HG03108 (cell line): ENCODE results near the gene PZP.
A peak's percentile ranks its signal among the peaks of the same experiment; 100 is the strongest.

ENCODE experiments used
- ATAC-seq: cut with Tn5 transposase; IDR thresholded peaks from one replicate; pipeline ENCODE4 v1.9.1; 2021; ENCODE audit warnings: moderate library complexity; ENCODE audit not compliant: unreplicated experiment

PZP gene

DNA sequence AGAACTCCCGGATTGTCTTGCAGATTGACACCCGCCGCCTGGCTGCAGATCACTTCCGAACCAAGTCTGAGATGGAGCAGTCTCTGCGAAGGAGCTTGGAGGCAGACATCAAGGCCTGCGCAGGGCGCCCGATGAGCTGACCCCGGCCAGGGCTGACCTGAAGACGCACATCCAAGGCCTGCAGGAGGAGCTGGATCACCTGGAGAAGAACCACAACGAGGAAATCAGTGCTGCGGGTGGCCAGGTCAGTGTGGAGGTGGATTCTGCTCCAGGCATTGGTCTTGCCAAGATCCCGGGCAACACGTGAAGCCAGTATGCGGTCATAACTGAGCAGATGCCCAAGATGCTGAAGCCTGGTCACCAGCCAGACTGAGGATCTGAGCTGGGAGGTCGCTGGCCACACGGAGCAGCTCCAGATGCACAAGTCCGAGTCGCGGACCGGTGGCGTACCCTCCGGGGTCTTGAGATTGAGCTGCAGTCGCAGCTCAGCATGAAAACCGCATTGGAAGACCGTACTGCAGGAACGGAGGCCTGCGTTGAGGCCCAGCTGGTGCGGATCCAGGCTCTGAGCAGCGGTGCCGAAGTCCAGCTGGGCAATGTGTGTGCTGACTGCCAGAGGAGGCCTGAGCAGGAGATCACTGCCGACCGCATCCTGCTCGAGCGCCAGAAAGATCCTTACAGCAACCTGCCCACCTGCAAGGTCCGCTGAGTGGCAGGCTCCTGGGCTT is 80.1 kb downstream of the PZP start:
- ATAC-seq = no peak

DNA sequence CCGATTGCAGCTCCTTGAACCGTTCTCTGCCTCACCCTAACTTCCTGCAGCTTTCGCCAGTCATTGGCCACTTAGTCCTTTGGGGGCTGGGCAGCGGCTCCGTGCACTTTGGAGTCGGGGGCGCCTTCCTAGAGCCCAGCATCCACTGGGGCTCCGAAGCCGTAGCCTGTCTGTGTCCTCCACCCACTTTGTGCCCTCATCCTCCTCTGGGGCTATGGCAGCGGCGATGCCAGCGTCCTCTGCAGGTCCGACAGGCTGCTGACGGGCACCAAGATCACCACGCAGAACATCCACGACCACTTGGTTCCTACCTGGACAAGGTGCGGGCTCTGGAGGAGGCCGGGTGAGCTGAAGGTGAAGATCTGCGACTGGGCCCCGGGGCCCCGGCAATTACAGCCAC is 80.7 kb downstream of the PZP start:
- ATAC-seq = no peak

DNA sequence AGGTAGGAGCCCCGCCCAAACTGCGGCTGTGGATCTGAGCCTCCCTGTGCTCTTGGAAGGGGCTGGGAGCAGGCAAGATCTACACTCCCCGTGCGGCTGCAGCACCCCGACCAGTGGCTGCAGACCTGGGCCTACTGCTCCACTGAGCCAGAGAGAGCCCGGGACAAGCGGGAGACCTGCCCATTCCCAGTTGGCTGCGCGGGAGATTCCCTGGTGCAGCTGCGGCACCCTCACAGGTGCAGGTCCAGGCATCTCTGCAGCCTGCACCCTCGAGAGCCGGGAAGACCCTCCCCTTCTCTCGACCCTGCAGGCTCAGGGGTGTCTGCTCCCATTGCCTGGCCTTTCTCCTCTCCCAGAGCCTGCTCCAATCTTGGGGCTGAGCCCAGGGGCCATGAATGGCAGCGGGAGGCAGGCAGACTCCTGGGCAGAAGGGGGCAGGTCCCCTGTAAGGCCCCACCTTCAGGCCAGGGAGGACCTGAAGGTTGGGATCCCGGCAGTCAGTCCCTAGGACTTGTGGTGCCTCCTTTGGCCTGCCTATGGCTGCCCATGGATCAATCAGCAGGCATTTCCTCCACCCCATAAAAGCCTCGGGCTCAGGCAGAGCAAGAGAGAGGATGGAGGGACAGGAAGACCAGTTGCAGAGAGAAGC is 83.7 kb downstream of the PZP start:
- ATAC-seq = no peak

DNA sequence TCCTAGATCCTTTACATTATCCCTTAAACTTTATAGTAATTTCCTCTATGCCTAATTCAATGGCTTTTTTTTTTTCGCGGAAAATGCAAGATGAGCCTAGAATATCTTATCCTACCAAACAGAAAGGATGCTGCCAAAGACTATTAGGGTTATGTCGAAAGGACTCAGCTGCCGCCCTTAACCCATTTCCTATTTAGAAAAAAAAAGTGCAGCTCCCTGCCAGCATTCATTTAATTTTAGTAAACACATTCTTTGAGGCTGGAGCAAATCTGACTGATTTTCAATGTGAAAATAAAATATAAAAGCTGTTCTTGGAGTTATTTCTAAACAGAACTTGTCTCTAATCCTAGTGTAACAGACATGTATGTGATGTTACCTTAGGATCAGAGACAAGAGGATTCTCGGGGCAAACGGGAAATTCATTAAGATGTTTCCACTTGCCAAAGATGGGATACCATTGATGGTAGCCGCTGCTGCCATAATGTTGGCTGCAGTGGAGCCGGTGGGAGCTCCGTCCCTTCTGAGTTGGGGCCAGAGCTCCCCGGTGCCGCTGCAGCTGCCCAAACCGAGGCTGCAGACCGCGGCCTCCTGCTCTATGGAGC is 84.3 kb downstream of the PZP start:
- ATAC-seq = no peak

DNA sequence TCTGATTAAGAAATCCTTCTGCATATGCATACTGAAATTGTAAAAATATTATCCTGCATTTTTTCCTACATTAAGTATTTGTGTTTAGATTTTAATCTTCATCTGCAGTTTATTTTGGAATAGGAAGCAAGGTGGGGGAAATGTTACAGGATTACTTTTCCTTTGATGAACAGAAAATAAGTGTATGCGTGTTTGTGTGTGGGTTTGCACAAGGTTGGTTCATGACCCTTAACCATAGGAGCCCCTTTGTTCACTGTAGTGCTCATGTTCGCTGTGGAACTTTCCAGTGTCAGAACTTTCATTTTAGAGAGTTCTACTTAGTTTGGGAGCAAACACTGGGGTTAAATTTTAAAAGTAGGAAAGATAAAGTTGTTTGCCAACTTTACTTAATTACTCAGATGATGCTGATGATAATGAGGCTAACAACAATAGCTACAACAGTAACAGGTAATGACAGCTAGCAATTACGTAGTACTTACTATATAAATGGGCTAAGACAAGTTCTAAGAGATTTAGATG is 86.0 kb downstream of the PZP start:
- ATAC-seq = no peak

DNA sequence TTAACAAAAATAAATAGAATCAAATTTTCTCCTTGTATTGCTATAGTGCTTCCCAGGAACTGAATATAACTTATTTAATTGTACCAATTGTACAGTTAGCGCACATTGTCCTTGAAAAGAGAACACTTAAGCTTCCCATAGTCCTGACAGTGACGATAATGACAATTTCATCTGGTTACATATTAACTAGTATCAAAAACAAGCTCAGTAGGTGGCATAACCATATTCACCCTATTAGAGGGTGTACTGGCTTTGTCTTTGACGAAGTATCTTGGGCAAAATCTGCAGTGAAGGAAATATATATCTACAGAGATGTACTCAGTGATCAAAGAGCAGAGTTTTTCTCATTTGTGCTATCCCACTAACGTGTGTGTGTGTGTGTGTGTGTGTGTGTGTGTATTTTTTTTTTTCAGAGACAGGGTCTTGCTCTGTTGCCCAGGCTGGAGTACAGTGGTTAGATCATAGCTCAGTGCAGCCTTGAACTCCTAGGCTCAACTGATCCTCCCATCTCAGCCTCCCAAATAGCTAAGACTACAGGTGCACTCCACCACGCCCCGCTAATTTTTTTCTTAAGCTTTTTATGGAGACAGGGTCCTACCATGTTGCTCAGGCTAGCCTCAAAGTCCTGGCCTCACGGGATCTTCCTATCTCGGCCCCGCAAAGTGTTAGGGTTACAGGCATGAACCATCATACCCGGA is 87.6 kb downstream of the PZP start:
- no peak for ATAC-seq

DNA sequence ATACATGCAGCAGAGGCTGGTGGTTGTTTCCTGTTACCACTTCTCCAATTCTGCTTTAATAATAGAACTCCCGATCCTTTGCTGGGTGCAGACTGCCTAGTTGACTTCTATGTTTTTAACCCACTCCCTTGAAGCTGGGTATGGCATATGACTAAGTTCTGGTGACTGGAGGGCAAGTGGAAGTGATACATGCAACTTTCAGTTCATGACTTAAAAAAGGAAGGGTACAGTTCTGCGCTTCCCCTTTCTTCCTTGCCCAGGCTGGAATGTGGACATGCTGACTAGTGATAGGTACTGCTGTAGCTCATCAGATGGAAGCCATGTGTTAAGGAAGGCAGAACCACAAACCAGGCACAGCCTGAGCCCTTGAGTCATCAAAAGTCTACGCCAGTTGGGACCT is 90.0 kb downstream of the PZP start:
- peak; percentile 80 for ATAC-seq

DNA sequence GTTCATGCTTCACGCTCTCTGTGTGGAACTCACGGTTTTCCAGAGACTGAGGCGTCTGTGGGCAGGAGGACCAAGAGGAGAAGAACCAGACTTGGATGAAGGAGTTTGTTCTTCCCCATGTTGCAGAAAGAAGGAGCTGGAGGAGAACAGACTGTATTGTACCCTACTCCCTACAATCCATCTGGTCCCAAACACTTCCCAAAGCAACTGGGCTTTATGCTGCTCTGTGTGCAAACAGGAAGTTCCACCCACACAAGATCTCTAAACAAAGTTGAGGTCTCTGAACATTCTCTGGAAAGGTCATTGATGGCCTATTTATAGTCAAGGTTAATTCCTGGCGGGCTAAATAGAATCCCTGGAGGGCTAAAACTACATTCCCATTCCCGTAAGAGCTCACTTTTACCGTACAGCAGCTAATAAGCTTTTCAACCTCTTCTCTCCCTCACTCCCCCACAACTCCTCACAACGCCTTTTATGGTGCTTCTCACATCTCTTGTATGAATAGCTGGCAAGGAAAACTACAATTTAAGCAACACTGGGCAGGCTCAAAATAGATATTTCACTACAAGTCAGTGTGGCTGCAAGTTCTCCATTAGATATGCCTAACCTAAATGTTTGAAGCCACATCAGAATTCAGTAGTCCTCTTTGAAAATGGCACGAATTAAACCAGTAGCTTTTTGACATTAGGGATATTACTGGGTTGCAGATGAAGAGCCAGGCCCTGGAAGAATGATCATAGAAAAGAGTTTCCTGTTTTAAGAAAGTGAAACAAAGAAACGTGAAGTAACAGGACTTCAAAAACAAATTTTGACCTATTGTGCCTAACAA is 92.2 kb downstream of the PZP start, which contains the start of gene A2M:
A2M (minus strand) TSS at position 189 of the 829 bp plus-strand sequence; CDS start at position 119, 70 bp downstream.
- no peak for ATAC-seq

DNA sequence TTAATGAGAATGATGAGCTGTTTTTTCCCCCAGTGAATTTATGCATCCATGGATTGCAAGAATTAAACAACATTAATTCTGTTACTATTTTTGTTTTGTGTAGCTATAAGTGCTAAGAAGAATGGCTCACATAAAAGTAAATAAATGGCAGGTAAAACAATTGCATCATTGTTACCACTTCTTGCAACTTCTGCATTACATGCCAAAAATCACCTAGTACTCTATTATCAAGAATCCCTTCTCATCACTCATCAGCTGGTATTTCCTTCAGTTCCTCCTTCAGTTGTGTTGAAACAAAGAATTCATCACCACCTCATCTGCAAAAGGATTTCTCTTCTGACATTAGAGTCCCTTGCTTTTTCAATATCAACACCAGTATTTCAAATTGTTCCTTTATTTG is 93.2 kb downstream of the PZP start:
- no peak for ATAC-seq

DNA sequence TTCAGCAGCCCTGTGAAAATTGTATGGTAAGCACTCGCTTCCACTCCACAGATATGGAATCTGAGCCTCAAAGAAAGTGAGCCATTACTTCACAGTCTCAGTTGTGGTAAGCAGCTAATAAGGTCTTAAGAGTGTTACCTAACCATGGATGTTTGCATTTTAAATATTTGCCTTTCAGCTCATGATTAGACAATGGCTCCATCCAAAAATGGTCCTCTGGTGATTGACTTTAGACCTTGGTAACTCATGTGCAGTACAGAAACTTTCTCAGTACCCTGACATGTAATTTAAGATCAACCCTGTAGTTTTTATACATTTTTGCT is 94.2 kb downstream of the PZP start:
- ATAC-seq = no peak

DNA sequence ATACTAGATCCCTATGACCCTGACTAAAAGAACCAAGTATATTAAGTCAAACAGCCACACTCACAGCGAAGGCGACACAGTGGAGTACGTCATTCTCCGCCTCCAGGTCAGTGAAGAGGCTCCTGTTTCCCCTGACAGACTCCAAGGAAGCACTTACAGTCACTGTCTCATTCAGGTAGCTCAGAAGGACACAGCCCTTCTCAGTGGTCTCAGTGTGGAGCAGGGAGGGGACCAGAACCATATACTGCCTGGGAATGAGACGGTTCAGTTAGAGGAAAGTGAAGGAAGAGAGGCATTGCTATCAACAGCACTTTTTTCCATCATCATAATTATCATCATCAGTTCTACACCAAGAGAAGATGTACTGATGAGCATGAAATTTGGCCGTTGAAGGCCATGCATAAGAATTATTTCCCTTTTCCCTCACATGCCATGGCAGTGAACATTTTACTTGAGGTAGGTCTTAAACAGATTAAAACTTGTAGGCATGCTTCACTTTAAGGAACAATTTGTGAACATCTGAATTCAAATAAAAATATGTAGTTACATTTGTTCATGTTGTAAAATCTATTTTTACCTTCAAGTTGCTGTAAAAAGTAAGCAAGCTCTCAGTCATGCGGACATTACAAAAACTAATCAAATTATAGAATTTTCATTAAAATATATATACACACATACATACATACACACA is 94.8 kb downstream of the PZP start:
- no peak for ATAC-seq

DNA sequence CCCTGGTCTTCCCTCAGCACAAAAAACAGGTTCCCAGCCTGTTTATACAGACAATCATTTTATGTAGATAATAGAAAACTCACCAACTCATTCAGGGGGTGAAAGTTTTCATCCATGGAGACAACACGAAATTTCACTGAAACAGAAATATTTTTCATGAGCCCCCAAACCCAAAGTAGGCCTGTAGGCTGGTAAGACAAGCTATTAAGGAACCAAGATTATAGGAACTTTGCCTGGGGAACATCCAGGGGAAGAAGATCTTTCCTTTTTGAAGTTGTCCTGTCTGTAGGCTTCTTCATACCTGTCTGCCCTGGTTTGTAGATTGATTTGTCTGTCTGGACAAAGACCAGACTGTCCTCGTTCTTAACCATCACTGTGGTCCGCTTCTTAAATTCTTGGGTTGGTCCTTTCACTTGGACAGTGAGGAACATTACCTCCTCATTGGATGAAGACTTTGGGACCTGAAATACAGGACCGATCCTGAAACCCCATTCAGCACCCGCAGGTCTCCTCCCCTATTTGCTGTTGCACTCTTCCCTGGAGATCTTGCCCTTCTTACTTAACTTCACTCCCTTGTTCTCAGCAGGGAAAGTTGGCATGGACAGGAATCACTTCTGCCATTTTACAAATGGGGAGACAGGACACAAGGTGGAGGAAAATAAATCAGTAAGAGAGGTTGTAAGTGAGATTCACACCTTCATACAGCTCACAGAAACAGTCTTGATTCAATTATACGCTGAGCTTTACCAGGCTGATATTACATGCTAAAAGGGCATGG is 95.9 kb downstream of the PZP start:
- ATAC-seq = no peak

DNA sequence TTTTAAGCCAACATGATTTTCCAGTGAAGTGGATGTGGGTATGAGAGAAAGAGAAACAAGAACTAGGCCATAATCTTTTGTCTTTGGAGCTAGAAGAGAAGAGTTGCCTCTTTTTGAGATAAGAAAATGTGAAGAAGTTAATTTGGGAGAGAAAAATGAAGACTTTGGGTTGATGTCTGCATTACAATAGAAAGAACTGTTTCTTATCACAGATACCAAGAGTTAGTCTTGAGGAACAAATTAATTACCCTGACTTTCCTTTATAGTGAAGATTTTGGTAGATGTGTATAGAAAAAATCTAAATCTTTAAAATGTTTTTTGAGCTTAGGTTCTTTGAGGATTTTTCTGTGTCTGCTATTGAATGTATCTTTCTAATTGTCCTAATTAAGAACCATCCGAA is 96.7 kb downstream of the PZP start:
- no peak for ATAC-seq

DNA sequence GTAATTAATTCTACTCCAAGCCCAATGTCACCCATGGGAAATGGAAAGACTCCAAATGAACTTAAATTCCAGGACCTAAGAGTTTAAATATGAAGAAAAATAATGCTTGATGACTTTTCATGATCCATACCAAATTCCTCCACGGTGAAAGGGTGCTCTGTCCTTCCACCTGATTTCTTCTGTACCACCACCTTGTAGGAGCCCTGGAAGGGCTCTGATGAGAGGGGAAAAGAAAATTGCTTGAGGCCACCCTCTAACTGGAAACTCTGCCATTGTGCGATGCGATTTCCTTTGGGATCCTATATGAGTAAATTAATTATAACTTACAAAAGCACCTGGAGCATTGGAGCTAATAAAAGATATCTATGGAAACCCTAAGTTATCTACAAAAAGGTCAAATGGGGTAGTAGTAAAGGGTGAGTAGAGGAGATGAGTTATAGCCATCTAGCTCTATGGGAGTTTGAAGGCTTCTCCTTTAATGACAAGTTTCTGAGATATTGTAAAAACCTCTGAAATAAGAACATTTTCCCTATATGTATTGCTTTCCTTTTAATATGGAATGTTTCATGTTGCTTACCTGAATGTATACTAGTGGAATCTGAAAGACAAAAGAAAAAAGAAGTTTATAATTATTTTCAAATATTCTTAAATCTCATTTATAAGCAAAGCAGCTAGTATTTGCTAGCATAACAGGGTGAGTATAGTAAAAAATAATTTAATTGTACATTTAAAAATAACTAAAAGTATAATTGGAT is 98.3 kb downstream of the PZP start:
- no peak for ATAC-seq

DNA sequence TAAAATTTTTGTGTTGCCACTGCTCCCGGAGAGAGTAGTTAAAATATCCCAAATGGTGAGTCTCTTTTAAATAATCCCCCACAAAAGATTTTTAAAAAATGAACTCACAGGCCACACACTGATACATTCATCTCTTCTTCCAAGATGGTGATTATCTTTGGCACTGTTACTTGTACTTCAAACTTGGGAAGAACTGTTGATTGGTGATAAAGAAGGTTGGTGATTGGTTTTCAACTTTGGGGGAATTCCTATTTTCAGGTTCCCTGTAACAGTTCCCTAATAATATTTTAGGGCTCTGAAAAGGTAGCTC is 99.0 kb downstream of the PZP start:
- ATAC-seq = no peak

DNA sequence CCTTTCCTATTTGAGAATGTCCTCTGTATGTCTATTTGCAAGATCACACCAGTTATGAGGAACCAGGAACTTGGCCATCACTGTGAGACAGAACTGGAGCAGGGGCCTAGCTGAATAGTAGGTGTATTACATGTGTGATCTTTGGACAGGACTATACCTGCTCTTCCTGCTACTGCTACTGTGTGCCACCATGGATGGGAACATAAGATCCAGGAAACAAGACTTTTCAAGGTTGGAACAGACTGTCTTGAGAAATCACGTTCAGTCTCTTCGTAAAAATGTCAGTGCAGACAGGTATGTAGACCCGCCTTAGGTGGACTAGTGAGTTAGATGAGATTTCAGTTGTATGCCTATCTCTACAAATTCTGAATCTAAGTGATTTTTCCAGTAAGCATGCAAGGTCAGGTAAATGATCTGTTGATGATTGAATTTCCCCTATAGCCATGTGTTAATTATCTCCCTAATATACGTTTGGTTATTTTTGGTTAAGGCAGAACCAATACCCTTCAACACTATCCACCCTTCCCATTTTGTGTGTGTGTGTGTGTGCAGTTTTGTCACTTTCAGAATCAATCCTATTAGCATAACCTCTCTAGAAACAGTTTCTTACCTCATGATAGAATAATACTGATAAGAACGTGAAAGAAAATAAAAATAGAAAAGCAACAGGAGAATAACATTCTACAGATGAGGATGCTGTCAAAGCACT is 99.5 kb downstream of the PZP start:
- no peak for ATAC-seq

DNA sequence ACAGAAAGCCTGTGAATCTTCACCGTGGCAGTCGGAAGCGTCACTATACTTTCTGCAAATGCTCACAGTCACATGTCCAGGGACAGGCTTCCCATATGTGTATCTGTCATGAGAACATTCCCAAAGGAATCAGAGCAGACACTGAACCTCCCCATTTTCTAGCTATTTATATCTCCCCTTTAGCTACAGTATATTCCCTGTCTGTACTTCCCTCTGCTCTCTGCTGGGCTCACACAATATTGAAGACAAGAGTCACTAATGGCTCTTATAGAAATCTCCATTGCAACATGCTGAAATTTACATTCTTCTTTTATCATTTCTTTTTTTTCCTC is 100.7 kb downstream of the PZP start:
- no peak for ATAC-seq
